ENCODE data around the gene SLC31A1. TPM values are rescaled to one million over a fixed set of nuclear protein-coding genes. Genes with fewer than 3 reads are reported as not detected.

The SLC31A1 gene
- total RNA-seq, 1 experiment from 2014 or later = 27.2 TPM

GRCh38 chr9:113185271-113185670 lies 36.1 kb upstream of the SLC31A1 start:
- no TSS peak for BruUV-seq (replicated peaks)
- Histone ChIP-seq H3K4me2 (no peak overlapping the region), H3K4me3 (no peak overlapping the region), H2AFZ (no peak overlapping the region), H3F3A (ENCODE audit: insufficient read depth, low read depth) (peaks cover 14% of the 10 kb centered on the region), H3K36me3 (ENCODE audit: low read depth) (peaks cover 48% of the 10 kb centered on the region), H3K27ac (no peak overlapping the region), H4K20me1 (ENCODE audit: insufficient read depth) (no peaks in the 10 kb centered on the region), H3K27me3 (ENCODE audit: insufficient read depth, low read depth) (no peaks in the 10 kb centered on the region), H3K4me1 (replicated peaks; ENCODE audit: insufficient read depth) (peaks cover 16% of the 10 kb centered on the region), H3K9me2 (ENCODE audit: insufficient read depth) (no peaks in the 10 kb centered on the region), H3K79me2 (ENCODE audit: low read depth) (no peaks in the 10 kb centered on the region), H3K9me3 (ENCODE audit: insufficient read depth, low read depth) (no peaks in the 10 kb centered on the region)
- ChIA-PET POLR2A (ENCODE audit: unreplicated experiment) (interaction anchor here (0.5 kb wide), 1 partner anchor 442 kb away, joined by 3 read pairs; no protein-coding TSS in a partner anchor), CTCF (no interaction called here)
- no peak for DNase-seq
- intact Hi-C loops (cut with micrococcal nuclease; ENCODE audit: unreplicated experiment) = no loop called here
- no peak for TF ChIP-seq EZH2 (IDR thresholded peaks at IDR 0.05; ENCODE audit: low read depth)
- TF ChIP-seq, protein P1, sequence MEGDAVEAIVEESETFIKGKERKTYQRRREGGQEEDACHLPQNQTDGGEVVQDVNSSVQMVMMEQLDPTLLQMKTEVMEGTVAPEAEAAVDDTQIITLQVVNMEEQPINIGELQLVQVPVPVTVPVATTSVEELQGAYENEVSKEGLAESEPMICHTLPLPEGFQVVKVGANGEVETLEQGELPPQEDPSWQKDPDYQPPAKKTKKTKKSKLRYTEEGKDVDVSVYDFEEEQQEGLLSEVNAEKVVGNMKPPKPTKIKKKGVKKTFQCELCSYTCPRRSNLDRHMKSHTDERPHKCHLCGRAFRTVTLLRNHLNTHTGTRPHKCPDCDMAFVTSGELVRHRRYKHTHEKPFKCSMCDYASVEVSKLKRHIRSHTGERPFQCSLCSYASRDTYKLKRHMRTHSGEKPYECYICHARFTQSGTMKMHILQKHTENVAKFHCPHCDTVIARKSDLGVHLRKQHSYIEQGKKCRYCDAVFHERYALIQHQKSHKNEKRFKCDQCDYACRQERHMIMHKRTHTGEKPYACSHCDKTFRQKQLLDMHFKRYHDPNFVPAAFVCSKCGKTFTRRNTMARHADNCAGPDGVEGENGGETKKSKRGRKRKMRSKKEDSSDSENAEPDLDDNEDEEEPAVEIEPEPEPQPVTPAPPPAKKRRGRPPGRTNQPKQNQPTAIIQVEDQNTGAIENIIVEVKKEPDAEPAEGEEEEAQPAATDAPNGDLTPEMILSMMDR (conservative IDR thresholded peaks at IDR 0.05) = no peak

DNA sequence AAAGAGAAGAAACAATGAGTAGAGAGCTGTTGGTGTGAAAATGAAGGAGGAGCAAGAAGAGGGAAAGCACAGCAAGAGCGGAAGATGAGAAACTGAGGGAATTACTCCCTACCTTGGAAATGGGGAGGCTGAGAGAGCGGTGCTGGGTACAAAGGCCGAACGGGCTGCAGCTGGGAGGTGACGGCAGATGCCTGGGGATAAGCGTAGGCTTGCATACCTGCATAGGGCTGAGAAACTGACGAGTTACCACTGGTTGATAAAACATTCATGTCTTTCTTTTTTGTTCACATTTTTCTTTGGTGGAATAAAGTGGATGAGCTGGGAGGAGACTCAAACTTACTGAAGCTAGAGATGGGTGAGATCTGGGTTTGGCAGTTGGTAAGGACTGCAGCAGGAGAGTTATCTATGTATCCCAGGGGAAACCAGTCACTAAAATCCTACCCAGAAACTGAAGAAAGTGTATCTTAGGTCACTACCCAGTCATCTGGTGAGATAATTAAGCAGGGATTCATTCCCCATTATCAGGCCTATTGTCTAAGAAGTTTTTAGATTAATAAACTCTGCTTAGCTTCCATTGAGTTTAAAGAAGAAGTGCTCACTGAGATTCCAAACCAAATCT lies 35.1 kb upstream of the SLC31A1 start:
- BruUV-seq (replicated peaks) = no TSS peak
- H3K4me1 ChIP-seq (replicated peaks; ENCODE audit: insufficient read depth) = peaks cover 16% of the 10 kb centered on the region
- H3K9me2 ChIP-seq (ENCODE audit: insufficient read depth) = no peaks in the 10 kb centered on the region
- no peak for DNase-seq
- POLR2A ChIA-PET (ENCODE audit: unreplicated experiment) = no interaction called here
- H3K79me2 ChIP-seq (ENCODE audit: low read depth) = no peaks in the 10 kb centered on the region
- 0 out of 2 replicates have a peak overlapping the region, but pooled peaks have one; percentile 18 for H3K27ac ChIP-seq
- H3K9me3 ChIP-seq (ENCODE audit: insufficient read depth, low read depth) = no peaks in the 10 kb centered on the region
- peaks cover 46% of the 10 kb centered on the region for H3K36me3 ChIP-seq (ENCODE audit: low read depth)
- TF ChIP-seq, protein P1 (conservative IDR thresholded peaks at IDR 0.05) = no peak
- TF ChIP-seq EZH2 (IDR thresholded peaks at IDR 0.05; ENCODE audit: low read depth) = no peak
- intact Hi-C loops (cut with micrococcal nuclease; ENCODE audit: unreplicated experiment) = no loop called here
- no peak overlapping the region for H3K4me3 ChIP-seq
- H4K20me1 ChIP-seq (ENCODE audit: insufficient read depth) = no peaks in the 10 kb centered on the region
- H3K4me2 ChIP-seq = no peak overlapping the region
- no peaks in the 10 kb centered on the region for H3K27me3 ChIP-seq (ENCODE audit: insufficient read depth, low read depth)
- CTCF ChIA-PET = interaction anchor here (0.5 kb wide), 1 partner anchor 35 kb away, joined by 3 read pairs; the partner anchor contains the start of gene SLC31A2
- H2AFZ ChIP-seq = no peak overlapping the region
- H3F3A ChIP-seq (ENCODE audit: insufficient read depth, low read depth) = peaks cover 14% of the 10 kb centered on the region

GRCh38 chr9:113187929-113188595 lies 33.3 kb upstream of the SLC31A1 start:
- Histone ChIP-seq H3K27me3 (ENCODE audit: insufficient read depth, low read depth) (no peaks in the 10 kb centered on the region), H3F3A (ENCODE audit: insufficient read depth, low read depth) (peaks cover 14% of the 10 kb centered on the region), H3K4me3 (no peak overlapping the region; the same call in 1 of the 2 replicates), H3K4me2 (peak overlapping the region; percentile 50), H3K9me3 (ENCODE audit: insufficient read depth, low read depth) (no peaks in the 10 kb centered on the region), H3K4me1 (replicated peaks; ENCODE audit: insufficient read depth) (peaks cover 16% of the 10 kb centered on the region), H3K36me3 (ENCODE audit: low read depth) (peaks cover 36% of the 10 kb centered on the region), H4K20me1 (ENCODE audit: insufficient read depth) (no peaks in the 10 kb centered on the region), H3K79me2 (ENCODE audit: low read depth) (no peaks in the 10 kb centered on the region), H2AFZ (no peak overlapping the region), H3K27ac (peak overlapping the region; percentile 73), H3K9me2 (ENCODE audit: insufficient read depth) (no peaks in the 10 kb centered on the region; the same call in 1 of the 2 replicates)
- ChIA-PET CTCF (no interaction called here), POLR2A (ENCODE audit: unreplicated experiment) (interaction anchor here (0.6 kb wide), 3 partner anchors 37 to 470 kb away, joined by 4 to 7 read pairs (median 4); partner anchors contain the start of genes C9orf43, POLE3 and SLC31A2)
- DNase-seq = peak; percentile 60 to 66
- intact Hi-C loops (cut with micrococcal nuclease; ENCODE audit: unreplicated experiment) = loop anchor here (1.0 kb wide), 1 partner anchor 263 kb away; no protein-coding TSS in a partner anchor
- BruUV-seq (replicated peaks) = no TSS peak
- TF ChIP-seq EZH2 (IDR thresholded peaks at IDR 0.05; ENCODE audit: low read depth) = no peak
- TF ChIP-seq, protein P1 (conservative IDR thresholded peaks at IDR 0.05) = no peak

All from PC-9 (cell line).